Cardiac ventricle fibroblast (primary cell): ENCODE measurements around the gene KRT81. TPM values are rescaled to one million over a fixed set of nuclear protein-coding genes. Genes with fewer than 3 reads are reported as not detected.

Source experiments
- total RNA-seq: library from RNA; depleted of rRNA; stranded (reverse); fragments of >200 nt; gene quantifications from 2 replicates; pipeline ENCODE4 v1.2.3, GENCODE V29; 2015

KRT81 gene
- total RNA-seq, result not detected in 2 replicates

GRCh38 chr12:52291267-52291935 lies at the start of gene KRT81:
Gene KRT81 (minus strand): TSS chr12:52291534. CDS start chr12:52291465, 69 bp downstream.

GRCh38 chr12:52320784-52321400 lies 29.6 kb upstream of the KRT81 start, which contains the start of gene KRT83:
Gene KRT83 (minus strand): TSS chr12:52321398. CDS start chr12:52321335, 63 bp downstream.

GRCh38 chr12:52274521-52275120 lies 16.7 kb downstream of the KRT81 start, which contains the start of gene KRT86:
Gene KRT86 (plus strand): TSS chr12:52274645. CDS start chr12:52301917, 27,272 bp downstream.

Other genes with a start within 250 kb of the KRT81 start
- gene NR4A1, start 240.1 kb downstream of the KRT81 start, total RNA-seq, result 2.1 and 4.4 TPM in 2 replicates
- gene ATG101, start 221.6 kb downstream of the KRT81 start, total RNA-seq, result 33.1 and 45.5 TPM in 2 replicates
- gene SMIM41, start 211.8 kb downstream of the KRT81 start, total RNA-seq, result not detected in 2 replicates
- gene KRT80, start 99.5 kb downstream of the KRT81 start, total RNA-seq, result 0.12 and 0.24 TPM in 2 replicates
- 3.4 and 6.3 TPM in 2 replicates for gene KRT7, start 58.3 kb downstream of the KRT81 start, total RNA-seq
- gene KRT86, start 16.9 kb downstream of the KRT81 start, total RNA-seq, result not detected in 2 replicates
- gene KRT83, start 29.9 kb upstream of the KRT81 start, total RNA-seq, result not detected in 2 replicates
- not detected in 2 replicates for gene KRT85, start 75.9 kb upstream of the KRT81 start, total RNA-seq
- not detected in 2 replicates for gene KRT84, start 94.1 kb upstream of the KRT81 start, total RNA-seq
- not detected in 2 replicates for gene KRT82, start 114.8 kb upstream of the KRT81 start, total RNA-seq
- gene KRT75, start 142.8 kb upstream of the KRT81 start, total RNA-seq, result not detected in 2 replicates
- not detected in 2 replicates for gene KRT6B, start 160.6 kb upstream of the KRT81 start, total RNA-seq
- gene KRT6C, start 182.3 kb upstream of the KRT81 start, total RNA-seq, result not detected in 2 replicates
- 0.37 and 14.0 TPM in 2 replicates for gene KRT6A, start 201.7 kb upstream of the KRT81 start, total RNA-seq
- gene KRT5, start 228.9 kb upstream of the KRT81 start, total RNA-seq, result 0.78 and 1.4 TPM in 2 replicates